DMS79 treated with DMSO at 0.1 percent for 48 hours (cell line): ENCODE measurements around the gene MTLN.
"Not testable (repeated sequence)": the region's sequence is repeated elsewhere in the genome, so short reads cannot be mapped to it uniquely, and the experiment has no call there.

Experiments used
- DNase-seq: peaks from one replicate; lab custom pipeline; 2025; lab: John Stamatoyannopoulos, UW

MTLN gene

GRCh38 chr2:110198016-110198415, 14.3 kb downstream of the MTLN start:
- no peak for DNase-seq

- DNase-seq = no peak
Observed at GRCh38 chr2:110197452-110197851, 14.9 kb downstream of the MTLN start.

GRCh38 chr2:110190169-110190568, 22.2 kb downstream of the MTLN start:
- not testable (repeated sequence) for DNase-seq

- DNase-seq = no peak
Observed at GRCh38 chr2:110182449-110182848, 29.9 kb downstream of the MTLN start.

- DNase-seq = no peak
Observed at GRCh38 chr2:110180036-110180435, 32.3 kb downstream of the MTLN start.

- DNase-seq = no peak
Observed at GRCh38 chr2:110173523-110173922, 38.8 kb downstream of the MTLN start.

GRCh38 chr2:110172506-110172905, 39.8 kb downstream of the MTLN start:
- DNase-seq = no peak

GRCh38 chr2:110170102-110170501, 42.2 kb downstream of the MTLN start:
- DNase-seq = no peak

- DNase-seq = no peak
Observed at GRCh38 chr2:110167326-110168000, 44.9 kb downstream of the MTLN start.

- DNase-seq = no peak
Observed at GRCh38 chr2:110166266-110166665, 46.1 kb downstream of the MTLN start.
